GM13976 (cell line): ENCODE results near the gene CAD.

Source experiments
- DNase-seq: peaks from one replicate; pipeline ENCODE4 v3.0.0; 2012; ENCODE audit warnings: low spot score
- CTCF ChIP-seq: IDR thresholded peaks from 2 replicates; pipeline ENCODE4 v1.5.1; 2012; ENCODE audit warnings: borderline replicate concordance, mild to moderate bottlenecking; ENCODE audit not compliant: insufficient read depth; ENCODE audit errors: extremely low read depth, missing control alignments, control extremely low read depth
- in situ Hi-C: fragments of 300-500 bp; cut with MboI; formaldehyde crosslinking; loops from one replicate; pipeline ENCODE4 v1.12.0; 2022; ENCODE audit warnings: low sequenced_read_pairs, mixed read lengths, inconsistent platforms; ENCODE audit not compliant: unreplicated experiment

Gene CAD

GRCh38 chr2:27206346-27206745 is 10.8 kb upstream of the CAD start:
- no peak for TF ChIP-seq CTCF
- in situ Hi-C loops = no loop called here
- DNase-seq = no peak

- no peak for DNase-seq
- in situ Hi-C loops = no loop called here
These were observed 8.6 kb upstream of the CAD start for GRCh38 chr2:27208486-27209050.

GRCh38 chr2:27209621-27210401 is 7.4 kb upstream of the CAD start:
- in situ Hi-C loops = no loop called here
- no peak for TF ChIP-seq CTCF
- DNase-seq = peak; percentile 52

More at GRCh38 chr2:27208486-27209050, 8.6 kb upstream of the CAD start:
- no peak for TF ChIP-seq CTCF

DNA sequence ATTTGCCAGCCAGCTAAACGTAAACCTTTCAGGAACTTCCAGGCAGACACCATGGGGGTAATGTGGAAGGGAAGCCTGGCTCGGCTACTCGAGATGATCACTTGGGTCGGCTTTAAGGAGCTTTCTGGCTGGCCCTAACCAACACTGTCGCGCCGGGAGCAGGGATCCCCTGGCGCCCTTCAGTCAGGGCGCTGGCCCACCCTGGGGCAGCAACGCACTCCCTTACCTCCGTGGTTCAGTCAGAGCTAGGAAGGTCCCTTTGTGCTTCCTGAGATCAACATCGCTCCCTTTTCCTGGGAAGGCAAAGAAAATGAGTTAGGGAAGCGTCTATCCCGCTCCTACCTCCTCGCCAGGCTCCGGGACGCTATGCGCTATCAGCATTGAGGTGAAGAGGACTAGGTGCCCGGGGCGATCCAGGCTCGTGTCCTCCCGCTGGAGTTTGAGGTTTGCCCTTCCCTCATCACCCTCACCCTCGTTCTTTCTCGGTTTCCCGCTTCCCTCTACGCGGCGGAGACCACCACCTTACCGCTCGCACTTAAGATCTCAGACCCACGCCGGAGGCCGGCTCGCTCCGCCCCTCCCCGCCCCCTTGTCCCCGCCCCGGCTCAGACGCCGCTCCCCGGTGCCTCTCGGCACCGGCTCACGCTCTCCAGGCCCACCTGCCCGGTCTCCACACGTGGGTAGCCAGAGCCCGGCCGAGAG is 5.8 kb upstream of the CAD start:
- no peak for TF ChIP-seq CTCF
- in situ Hi-C loops = no loop called here
- DNase-seq = peak; percentile 49

DNA sequence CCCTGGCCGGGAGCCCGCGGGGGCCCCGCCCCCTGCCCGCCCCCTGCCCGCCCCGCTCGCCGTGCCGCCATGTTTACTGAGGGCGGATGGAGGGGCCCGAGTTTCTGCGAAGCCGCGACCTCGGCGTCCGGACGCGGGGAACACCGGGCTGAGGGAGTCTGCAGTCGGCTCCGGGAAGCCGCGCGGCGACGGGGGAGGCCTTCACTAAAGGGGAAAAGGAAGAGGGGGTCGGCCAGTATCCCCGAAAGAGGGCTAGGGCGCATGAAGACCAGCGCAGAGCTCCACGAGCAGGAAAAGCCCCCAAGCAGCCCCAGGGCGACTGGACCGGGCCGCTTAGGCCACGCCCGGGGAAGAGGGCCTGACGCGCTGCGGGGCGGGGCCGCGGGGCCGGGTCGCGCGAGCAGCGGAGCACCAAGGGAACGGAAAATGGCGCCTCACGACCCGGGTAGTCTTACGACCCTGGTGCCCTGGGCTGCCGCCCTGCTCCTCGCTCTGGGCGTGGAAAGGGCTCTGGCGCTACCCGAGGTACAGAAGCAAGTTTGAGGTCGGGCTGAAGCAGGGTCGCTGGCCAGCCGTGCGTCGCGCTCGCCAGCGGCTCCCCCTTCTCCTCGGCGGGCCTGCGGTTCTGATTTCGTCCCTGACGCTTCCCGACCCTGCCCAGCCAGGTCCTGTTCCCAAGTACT is 5.1 kb upstream of the CAD start, which contains the start of the genes ATRAID and SLC5A6:
Gene ATRAID (plus strand): TSS at position 99 of the 683 bp plus-strand sequence. CDS start 328 bp downstream, at position 427.
Gene SLC5A6 (minus strand): TSS at position 326 of the 683 bp plus-strand sequence. CDS start 4,618 bp downstream, outside the sequence.
- DNase-seq = peak; percentile 96
- TF ChIP-seq CTCF = no peak
- in situ Hi-C loops = no loop called here
